Measurements from ENCODE around the gene MAPKAPK3.
A peak's percentile ranks its signal among the peaks of the same experiment; 100 is the strongest.

MAPKAPK3 gene

GRCh38 chr3:50594253-50594785 is 22.6 kb upstream of the MAPKAPK3 start:
- Histone ChIP-seq H2BK12ac (ENCODE audit: low read length) (no peak overlapping the region), H4K91ac (ENCODE audit: low read depth, low read length) (no peak overlapping the region), H2BK120ac (ENCODE audit: insufficient read depth, low read length, poor library complexity) (no peak overlapping the region), H3K23ac (ENCODE audit: low read length) (no peak overlapping the region), H3K79me1 (ENCODE audit: low read length) (no peaks in the 10 kb centered on the region), H3K18ac (ENCODE audit: low read length) (no peak overlapping the region), H3K27ac (ENCODE audit: low read depth, low read length) (no peak overlapping the region), H2BK5ac (ENCODE audit: low read depth, low read length, poor library complexity) (no peak overlapping the region), H3K9me3 (ENCODE audit: insufficient read depth, low read depth, low read length) (no peaks in the 10 kb centered on the region), H2AK5ac (ENCODE audit: low read length) (no peak overlapping the region), H3K36me3 (ENCODE audit: control insufficient read depth in 1 of 2, insufficient read depth in 2 of 2, low read length in 2 of 2) (no peaks in the 10 kb centered on the region), H3K27me3 (ENCODE audit: insufficient read depth, low read length) (no peaks in the 10 kb centered on the region), H2AFZ (ENCODE audit: insufficient read depth, low read length, poor library complexity) (no peak overlapping the region), H3K4me1 (ENCODE audit: control insufficient read depth in 1 of 2, insufficient read depth in 2 of 2, low read length in 2 of 2) (peaks cover 0 to 2% of the 10 kb centered on the region in 2 experiments), H3K4me3 (ENCODE audit: low read depth, low read length) (no peak overlapping the region), H3K9ac (ENCODE audit: low read length) (no peak overlapping the region), H4K12ac (ENCODE audit: low read depth, low read length) (no peak overlapping the region), H4K8ac (ENCODE audit: low read depth, low read length) (no peak overlapping the region), H3K4ac (ENCODE audit: low read depth, low read length) (no peak overlapping the region), H3K14ac (ENCODE audit: low read length) (no peak overlapping the region), H3K4me2 (ENCODE audit: low read length) (no peak overlapping the region), H3K79me2 (ENCODE audit: control insufficient read depth, insufficient read depth, low read length, poor library complexity) (no peaks in the 10 kb centered on the region)
- no CpG with 5 or more reads among the region's 2 CpGs for WGBS (ENCODE audit: extremely low coverage, insufficient coverage, insufficient read length)
- no peak for DNase-seq

- no peak overlapping the region for H2AFZ ChIP-seq (ENCODE audit: insufficient read depth, low read length, poor library complexity)
- H3K14ac ChIP-seq (ENCODE audit: low read length), result no peak overlapping the region
- no peaks in the 10 kb centered on the region for H3K27me3 ChIP-seq (ENCODE audit: insufficient read depth, low read length)
- H2BK5ac ChIP-seq (ENCODE audit: low read depth, low read length, poor library complexity), result no peak overlapping the region
- H4K12ac ChIP-seq (ENCODE audit: low read depth, low read length), result no peak overlapping the region
- H2AK5ac ChIP-seq (ENCODE audit: low read length), result no peak overlapping the region
- no peak overlapping the region for H3K27ac ChIP-seq (ENCODE audit: low read depth, low read length)
- no peak overlapping the region for H3K23ac ChIP-seq (ENCODE audit: low read length)
- no peak overlapping the region for H3K4ac ChIP-seq (ENCODE audit: low read depth, low read length)
- DNase-seq, result no peak
- WGBS (ENCODE audit: extremely low coverage, insufficient coverage, insufficient read length), result no CpG with 5 or more reads among the region's 6 CpGs
- H3K4me3 ChIP-seq (ENCODE audit: low read depth, low read length), result no peak overlapping the region
- no peak overlapping the region for H4K91ac ChIP-seq (ENCODE audit: low read depth, low read length)
- no peak overlapping the region for H2BK120ac ChIP-seq (ENCODE audit: insufficient read depth, low read length, poor library complexity)
- H3K18ac ChIP-seq (ENCODE audit: low read length), result no peak overlapping the region
- peaks cover 24 to 29% of the 10 kb centered on the region in 2 experiments for H3K4me1 ChIP-seq (ENCODE audit: control insufficient read depth in 1 of 2, insufficient read depth in 2 of 2, low read length in 2 of 2)
- no peak overlapping the region for H3K9ac ChIP-seq (ENCODE audit: low read length)
- H3K36me3 ChIP-seq (ENCODE audit: control insufficient read depth in 1 of 2, insufficient read depth in 2 of 2, low read length in 2 of 2), result no peaks in the 10 kb centered on the region
- peaks cover 2% of the 10 kb centered on the region for H3K79me2 ChIP-seq (ENCODE audit: control insufficient read depth, insufficient read depth, low read length, poor library complexity)
- H3K79me1 ChIP-seq (ENCODE audit: low read length), result peaks cover 12% of the 10 kb centered on the region
- no peak overlapping the region for H4K8ac ChIP-seq (ENCODE audit: low read depth, low read length)
- no peak overlapping the region for H3K4me2 ChIP-seq (ENCODE audit: low read length)
- H2BK12ac ChIP-seq (ENCODE audit: low read length), result no peak overlapping the region
- H3K9me3 ChIP-seq (ENCODE audit: insufficient read depth, low read depth, low read length), result no peaks in the 10 kb centered on the region
Observed at GRCh38 chr3:50599115-50599715, 17.7 kb upstream of the MAPKAPK3 start.

GRCh38 chr3:50599716-50600118 is 17.2 kb upstream of the MAPKAPK3 start:
- Histone ChIP-seq H2BK120ac (ENCODE audit: insufficient read depth, low read length, poor library complexity) (no peak overlapping the region), H3K79me1 (ENCODE audit: low read length) (peaks cover 12% of the 10 kb centered on the region), H3K23ac (ENCODE audit: low read length) (no peak overlapping the region), H4K8ac (ENCODE audit: low read depth, low read length) (no peak overlapping the region), H2AFZ (ENCODE audit: insufficient read depth, low read length, poor library complexity) (no peak overlapping the region), H3K36me3 (ENCODE audit: control insufficient read depth in 1 of 2, insufficient read depth in 2 of 2, low read length in 2 of 2) (no peaks in the 10 kb centered on the region), H3K14ac (ENCODE audit: low read length) (no peak overlapping the region), H2BK12ac (ENCODE audit: low read length) (no peak overlapping the region), H4K91ac (ENCODE audit: low read depth, low read length) (no peak overlapping the region), H3K18ac (ENCODE audit: low read length) (no peak overlapping the region), H2BK5ac (ENCODE audit: low read depth, low read length, poor library complexity) (no peak overlapping the region), H3K9ac (ENCODE audit: low read length) (no peak overlapping the region), H3K4me1 (ENCODE audit: control insufficient read depth in 1 of 2, insufficient read depth in 2 of 2, low read length in 2 of 2) (peaks cover 24 to 29% of the 10 kb centered on the region in 2 experiments), H3K4me2 (ENCODE audit: low read length) (no peak overlapping the region), H3K79me2 (ENCODE audit: control insufficient read depth, insufficient read depth, low read length, poor library complexity) (peaks cover 2% of the 10 kb centered on the region), H3K27me3 (ENCODE audit: insufficient read depth, low read length) (no peaks in the 10 kb centered on the region), H3K4ac (ENCODE audit: low read depth, low read length) (no peak overlapping the region), H2AK5ac (ENCODE audit: low read length) (no peak overlapping the region), H4K12ac (ENCODE audit: low read depth, low read length) (no peak overlapping the region), H3K9me3 (ENCODE audit: insufficient read depth, low read depth, low read length) (no peaks in the 10 kb centered on the region), H3K27ac (ENCODE audit: low read depth, low read length) (no peak overlapping the region), H3K4me3 (ENCODE audit: low read depth, low read length) (no peak overlapping the region)
- WGBS (ENCODE audit: extremely low coverage, insufficient coverage, insufficient read length), result no CpG with 5 or more reads among the region's 1 CpG
- DNase-seq, result no peak

GRCh38 chr3:50600141-50600753 is 16.7 kb upstream of the MAPKAPK3 start:
- no peak overlapping the region for H3K4me3 ChIP-seq (ENCODE audit: low read depth, low read length)
- no peak overlapping the region for H2BK120ac ChIP-seq (ENCODE audit: insufficient read depth, low read length, poor library complexity)
- H3K4me1 ChIP-seq (ENCODE audit: control insufficient read depth in 1 of 2, insufficient read depth in 2 of 2, low read length in 2 of 2), result peaks cover 24 to 29% of the 10 kb centered on the region in 2 experiments
- H2BK5ac ChIP-seq (ENCODE audit: low read depth, low read length, poor library complexity), result no peak overlapping the region
- peaks cover 2% of the 10 kb centered on the region for H3K79me2 ChIP-seq (ENCODE audit: control insufficient read depth, insufficient read depth, low read length, poor library complexity)
- no peak overlapping the region for H3K18ac ChIP-seq (ENCODE audit: low read length)
- H3K9ac ChIP-seq (ENCODE audit: low read length), result no peak overlapping the region
- no peak overlapping the region for H4K12ac ChIP-seq (ENCODE audit: low read depth, low read length)
- H3K36me3 ChIP-seq (ENCODE audit: control insufficient read depth in 1 of 2, insufficient read depth in 2 of 2, low read length in 2 of 2), result no peaks in the 10 kb centered on the region
- H4K91ac ChIP-seq (ENCODE audit: low read depth, low read length), result no peak overlapping the region
- no CpG with 5 or more reads among the region's 9 CpGs for WGBS (ENCODE audit: extremely low coverage, insufficient coverage, insufficient read length)
- no peaks in the 10 kb centered on the region for H3K9me3 ChIP-seq (ENCODE audit: insufficient read depth, low read depth, low read length)
- peaks cover 12% of the 10 kb centered on the region for H3K79me1 ChIP-seq (ENCODE audit: low read length)
- no peak overlapping the region for H3K4ac ChIP-seq (ENCODE audit: low read depth, low read length)
- no peak overlapping the region for H3K27ac ChIP-seq (ENCODE audit: low read depth, low read length)
- H2BK12ac ChIP-seq (ENCODE audit: low read length), result no peak overlapping the region
- no peaks in the 10 kb centered on the region for H3K27me3 ChIP-seq (ENCODE audit: insufficient read depth, low read length)
- H3K4me2 ChIP-seq (ENCODE audit: low read length), result no peak overlapping the region
- no peak for DNase-seq
- no peak overlapping the region for H3K14ac ChIP-seq (ENCODE audit: low read length)
- H2AFZ ChIP-seq (ENCODE audit: insufficient read depth, low read length, poor library complexity), result peak overlapping the region; percentile 4
- H3K23ac ChIP-seq (ENCODE audit: low read length), result no peak overlapping the region
- no peak overlapping the region for H4K8ac ChIP-seq (ENCODE audit: low read depth, low read length)
- no peak overlapping the region for H2AK5ac ChIP-seq (ENCODE audit: low read length)
